ENCODE measurements around the gene ZSCAN21.

The ZSCAN21 gene

DNA sequence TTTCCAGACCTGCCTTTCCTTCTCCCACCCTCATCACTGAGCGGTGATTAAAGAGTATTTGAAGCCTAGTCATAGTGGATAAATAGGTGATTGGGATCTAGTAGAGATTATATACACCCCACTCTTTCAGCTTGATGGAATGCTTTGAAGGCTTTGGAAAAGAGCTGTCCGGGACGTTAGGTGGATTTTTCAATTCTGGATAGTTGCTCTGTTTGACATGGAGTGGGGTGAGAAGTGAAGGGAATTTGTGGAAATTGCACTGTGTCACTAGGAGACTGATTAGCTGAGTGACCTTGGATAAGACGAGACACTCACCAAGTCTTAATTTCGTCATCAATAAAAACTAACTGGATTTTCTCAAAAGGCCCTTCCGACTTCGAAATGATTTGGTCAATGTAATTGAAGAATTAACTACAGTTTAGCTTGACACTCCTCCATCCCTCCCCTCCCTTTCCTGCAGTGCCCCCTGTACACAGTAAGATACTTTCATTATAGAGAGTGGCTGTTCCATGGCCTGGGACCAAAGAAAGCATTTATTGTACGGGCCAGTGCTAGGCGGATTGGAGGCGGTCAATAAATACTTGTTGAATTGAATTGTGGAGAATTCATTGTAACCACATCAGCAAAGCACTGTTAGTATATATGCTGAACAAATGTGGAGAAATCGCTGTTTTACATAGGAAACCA lies 33.2 kb upstream of the ZSCAN21 start:
- Mint-ChIP-seq H3K27ac (peak overlapping the region; percentile 95), H3K27me3 (ENCODE audit: low read depth) (peaks cover 7% of the 10 kb centered on the region), H3K9me3 (no peaks in the 10 kb centered on the region), H3K4me1 (peaks cover 14% of the 10 kb centered on the region), H3K36me3 (ENCODE audit: low read depth) (peaks cover 10% of the 10 kb centered on the region), H3K4me3 (peak overlapping the region; percentile 88 to 98 (median 96))
- TF ChIP-seq, protein P1, sequence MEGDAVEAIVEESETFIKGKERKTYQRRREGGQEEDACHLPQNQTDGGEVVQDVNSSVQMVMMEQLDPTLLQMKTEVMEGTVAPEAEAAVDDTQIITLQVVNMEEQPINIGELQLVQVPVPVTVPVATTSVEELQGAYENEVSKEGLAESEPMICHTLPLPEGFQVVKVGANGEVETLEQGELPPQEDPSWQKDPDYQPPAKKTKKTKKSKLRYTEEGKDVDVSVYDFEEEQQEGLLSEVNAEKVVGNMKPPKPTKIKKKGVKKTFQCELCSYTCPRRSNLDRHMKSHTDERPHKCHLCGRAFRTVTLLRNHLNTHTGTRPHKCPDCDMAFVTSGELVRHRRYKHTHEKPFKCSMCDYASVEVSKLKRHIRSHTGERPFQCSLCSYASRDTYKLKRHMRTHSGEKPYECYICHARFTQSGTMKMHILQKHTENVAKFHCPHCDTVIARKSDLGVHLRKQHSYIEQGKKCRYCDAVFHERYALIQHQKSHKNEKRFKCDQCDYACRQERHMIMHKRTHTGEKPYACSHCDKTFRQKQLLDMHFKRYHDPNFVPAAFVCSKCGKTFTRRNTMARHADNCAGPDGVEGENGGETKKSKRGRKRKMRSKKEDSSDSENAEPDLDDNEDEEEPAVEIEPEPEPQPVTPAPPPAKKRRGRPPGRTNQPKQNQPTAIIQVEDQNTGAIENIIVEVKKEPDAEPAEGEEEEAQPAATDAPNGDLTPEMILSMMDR (IDR thresholded peaks at IDR 0.05; ENCODE audit: unreplicated experiment in 3 of 3), result no peak

DNA sequence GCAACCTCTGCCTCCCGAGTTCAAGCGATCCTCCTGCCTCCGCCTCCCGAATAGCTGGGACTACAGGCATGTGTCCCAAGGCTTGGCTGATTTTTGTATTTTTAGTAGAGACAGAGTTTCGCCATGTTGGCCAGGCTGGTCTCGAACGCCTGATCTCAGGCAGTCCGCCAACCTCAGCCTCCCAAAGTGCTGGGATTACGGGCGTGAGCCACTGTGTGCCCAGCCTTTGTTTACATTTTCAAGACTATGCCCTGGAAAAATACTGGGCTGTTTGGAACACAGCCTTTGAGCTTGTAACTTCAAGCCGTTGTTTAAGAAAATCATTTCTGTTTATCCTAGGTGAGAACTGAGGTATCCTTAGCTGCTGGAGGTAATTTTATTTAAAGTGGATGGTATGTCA lies 32.3 kb upstream of the ZSCAN21 start:
- Mint-ChIP-seq H3K36me3 (ENCODE audit: low read depth) (peaks cover 16% of the 10 kb centered on the region), H3K9me3 (no peaks in the 10 kb centered on the region), H3K4me3 (peak overlapping the region; percentile 62 to 76 (median 70)), H3K27ac (peak overlapping the region in 1 of 3 experiments; percentile 22), H3K4me1 (peaks cover 14% of the 10 kb centered on the region), H3K27me3 (ENCODE audit: low read depth) (no peaks in the 10 kb centered on the region)
- TF ChIP-seq, protein P1 (IDR thresholded peaks at IDR 0.05; ENCODE audit: unreplicated experiment in 3 of 3), result no peak

DNA sequence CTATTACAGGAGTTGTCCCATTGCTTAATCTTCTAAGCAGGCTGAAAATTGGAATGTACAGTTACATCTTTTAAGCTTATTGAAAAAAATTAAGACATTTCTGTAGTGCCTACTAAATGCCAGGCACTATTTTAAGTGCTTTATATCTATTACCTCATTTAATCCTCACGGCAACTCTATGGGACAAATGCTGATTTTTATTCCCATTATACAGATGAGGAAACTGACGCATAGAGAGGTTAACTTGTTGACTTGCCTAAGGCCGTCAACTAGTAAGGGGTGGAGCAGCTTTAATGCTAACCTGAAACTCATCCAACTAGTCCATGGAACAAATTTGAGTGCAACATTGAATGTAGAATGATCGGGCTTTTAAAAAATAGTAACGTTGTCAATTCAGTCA lies 31.7 kb upstream of the ZSCAN21 start:
- Mint-ChIP-seq H3K4me3 (peak overlapping the region; percentile 62 to 76 (median 70)), H3K4me1 (peaks cover 14% of the 10 kb centered on the region), H3K27me3 (ENCODE audit: low read depth) (no peaks in the 10 kb centered on the region), H3K36me3 (ENCODE audit: low read depth) (peaks cover 20% of the 10 kb centered on the region), H3K9me3 (no peaks in the 10 kb centered on the region), H3K27ac (peak overlapping the region in 1 of 3 experiments; percentile 22)
- TF ChIP-seq, protein P1 (IDR thresholded peaks at IDR 0.05; ENCODE audit: unreplicated experiment in 3 of 3), result no peak

DNA sequence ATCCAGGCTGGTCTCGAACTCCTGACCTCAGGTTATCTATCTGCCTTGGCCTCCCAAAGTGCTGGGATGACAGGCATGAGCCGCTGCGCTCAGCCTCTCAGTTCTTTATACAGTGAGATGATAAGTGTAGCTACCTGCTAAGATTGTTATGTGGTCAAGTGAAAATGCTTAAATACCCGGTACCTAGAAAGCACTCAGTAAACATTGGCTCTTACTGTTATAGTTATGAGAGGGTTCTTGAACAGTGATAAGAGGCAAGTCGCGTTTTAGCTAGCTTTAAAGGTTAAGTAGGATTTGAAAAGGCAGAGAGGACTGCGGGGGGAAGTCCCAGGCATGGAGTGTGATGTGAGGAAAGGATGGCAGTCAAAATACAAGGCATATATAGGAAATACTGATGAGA lies 29.7 kb upstream of the ZSCAN21 start:
- H3K36me3 Mint-ChIP-seq (ENCODE audit: low read depth), result peaks cover 36% of the 10 kb centered on the region
- TF ChIP-seq, protein P1 (IDR thresholded peaks at IDR 0.05; ENCODE audit: unreplicated experiment in 3 of 3), result no peak
- H3K4me3 Mint-ChIP-seq, result no peak overlapping the region
- no peaks in the 10 kb centered on the region for H3K27me3 Mint-ChIP-seq (ENCODE audit: low read depth)
- H3K4me1 Mint-ChIP-seq, result peaks cover 14% of the 10 kb centered on the region
- H3K9me3 Mint-ChIP-seq, result no peaks in the 10 kb centered on the region
- H3K27ac Mint-ChIP-seq, result peak overlapping the region in 1 of 3 experiments; percentile 2

DNA sequence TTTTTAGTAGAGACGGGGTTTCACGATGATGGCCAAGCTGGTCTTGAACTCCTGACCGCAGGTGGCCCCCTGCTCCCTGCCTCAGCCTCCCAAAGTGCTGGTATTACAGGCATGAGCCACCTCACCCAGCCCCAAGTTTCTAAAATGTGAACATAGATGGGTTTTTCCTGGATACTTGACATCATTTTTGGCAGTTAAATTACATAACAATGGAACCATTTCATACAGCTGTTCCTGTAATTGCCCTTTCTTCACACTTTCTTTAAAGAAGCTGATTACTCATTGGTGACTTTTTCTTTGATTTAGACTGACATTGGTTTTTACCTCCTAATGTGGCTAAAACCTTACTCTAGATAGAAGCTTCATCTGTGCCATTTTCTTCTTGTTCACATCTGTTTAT lies 28.3 kb upstream of the ZSCAN21 start:
- Mint-ChIP-seq H3K4me3 (peak overlapping the region in 2 of 3 experiments; percentile 28 to 56), H3K27me3 (ENCODE audit: low read depth) (no peaks in the 10 kb centered on the region), H3K36me3 (ENCODE audit: low read depth) (peaks cover 50% of the 10 kb centered on the region), H3K4me1 (peaks cover 11% of the 10 kb centered on the region), H3K27ac (no peak overlapping the region), H3K9me3 (no peaks in the 10 kb centered on the region)
- TF ChIP-seq, protein P1 (IDR thresholded peaks at IDR 0.05; ENCODE audit: unreplicated experiment in 3 of 3), result no peak

DNA sequence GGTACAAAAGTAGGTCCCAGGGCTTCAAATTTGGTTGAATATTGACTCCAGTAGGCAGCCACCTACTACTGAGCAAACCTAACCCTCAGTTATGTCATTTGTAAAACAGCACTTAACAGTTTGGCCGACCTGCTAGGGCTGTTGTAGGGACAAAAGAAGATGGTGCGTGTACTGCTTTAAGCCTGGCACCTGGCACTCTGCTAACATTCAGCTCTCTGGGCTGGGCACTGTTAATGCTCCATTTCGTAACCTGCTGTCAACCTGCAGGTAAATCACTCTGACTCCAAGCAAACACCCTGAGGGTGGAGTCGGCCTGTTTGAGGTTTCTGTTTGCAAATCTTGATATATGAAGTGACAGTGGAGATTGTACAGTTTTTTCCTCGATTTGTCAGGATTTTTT lies 27.0 kb upstream of the ZSCAN21 start:
- Mint-ChIP-seq H3K4me3 (no peak overlapping the region), H3K36me3 (ENCODE audit: low read depth) (peaks cover 51% of the 10 kb centered on the region), H3K27ac (no peak overlapping the region), H3K4me1 (peaks cover 6% of the 10 kb centered on the region), H3K27me3 (ENCODE audit: low read depth) (no peaks in the 10 kb centered on the region), H3K9me3 (no peaks in the 10 kb centered on the region)
- TF ChIP-seq, protein P1 (IDR thresholded peaks at IDR 0.05; ENCODE audit: unreplicated experiment in 3 of 3), result no peak
